ENCODE results near the gene SLC39A3.

GRCh38 chr19:2759362-2759761 lies 19.5 kb upstream of the SLC39A3 start:
- TF ChIP-seq ZNF274 (IDR thresholded peaks at IDR 0.05; ENCODE audit: low read depth, low read length) (no peak), YY1 (IDR thresholded peaks at IDR 0.05; ENCODE audit: insufficient read depth, insufficient read length) (no peak), SUZ12 (IDR thresholded peaks at IDR 0.05; ENCODE audit: extremely low read depth, insufficient read depth, insufficient read length) (no peak)

All from NT2/D1 (cell line).